CD4-positive, alpha-beta T cell treated with Interleukin-4 for 4 hours (primary cell): ENCODE data around the gene MT1X.
"Not testable (repeated sequence)": the region's sequence is repeated elsewhere in the genome, so short reads cannot be mapped to it uniquely, and the experiment has no call there.

Source experiments
- DNase-seq: peaks from one replicate; pipeline ENCODE4 v3.0.0-alpha.2; 2020

The MT1X gene

DNA sequence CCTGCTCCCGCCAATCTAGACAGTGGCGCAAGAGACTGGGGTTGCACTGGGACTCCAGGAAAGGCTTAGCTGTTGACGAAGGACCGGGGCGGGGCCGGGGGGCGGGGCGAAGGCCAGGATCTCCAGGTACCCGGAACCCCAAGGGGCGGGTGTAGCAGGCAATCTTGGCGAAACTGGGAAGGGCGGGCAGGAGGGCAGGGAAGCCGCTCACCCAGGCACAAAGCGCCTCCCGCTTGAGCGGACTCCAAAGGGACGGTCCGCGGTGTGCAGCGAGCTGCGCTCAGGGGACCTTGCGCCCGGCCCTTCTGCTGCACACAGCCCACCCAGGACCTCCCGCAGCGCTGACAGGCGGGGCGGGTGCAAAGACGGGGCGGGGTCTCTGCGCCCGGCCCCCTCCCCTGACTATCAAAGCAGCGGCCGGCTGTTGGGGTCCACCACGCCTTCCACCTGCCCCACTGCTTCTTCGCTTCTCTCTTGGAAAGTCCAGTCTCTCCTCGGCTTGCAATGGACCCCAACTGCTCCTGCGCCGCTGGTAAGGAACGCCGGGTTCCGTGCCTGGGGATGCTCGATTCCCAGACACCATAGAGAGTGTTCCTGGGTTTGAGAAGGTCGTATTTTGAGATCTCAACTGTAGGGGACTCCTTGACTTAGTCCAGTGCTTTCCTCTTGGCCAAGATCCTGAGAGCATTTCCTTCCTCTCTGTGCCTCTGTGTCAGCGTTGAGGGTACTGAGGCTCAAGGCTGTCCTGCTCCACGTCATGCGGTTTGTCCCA, 24.5 kb upstream of the MT1X start, which contains the start of gene MT1F:
TSS of gene MT1F (plus strand) at position 405 of the 772 bp plus-strand sequence. CDS start at position 505, 100 bp downstream.
- DNase-seq: peak; percentile 59

DNA sequence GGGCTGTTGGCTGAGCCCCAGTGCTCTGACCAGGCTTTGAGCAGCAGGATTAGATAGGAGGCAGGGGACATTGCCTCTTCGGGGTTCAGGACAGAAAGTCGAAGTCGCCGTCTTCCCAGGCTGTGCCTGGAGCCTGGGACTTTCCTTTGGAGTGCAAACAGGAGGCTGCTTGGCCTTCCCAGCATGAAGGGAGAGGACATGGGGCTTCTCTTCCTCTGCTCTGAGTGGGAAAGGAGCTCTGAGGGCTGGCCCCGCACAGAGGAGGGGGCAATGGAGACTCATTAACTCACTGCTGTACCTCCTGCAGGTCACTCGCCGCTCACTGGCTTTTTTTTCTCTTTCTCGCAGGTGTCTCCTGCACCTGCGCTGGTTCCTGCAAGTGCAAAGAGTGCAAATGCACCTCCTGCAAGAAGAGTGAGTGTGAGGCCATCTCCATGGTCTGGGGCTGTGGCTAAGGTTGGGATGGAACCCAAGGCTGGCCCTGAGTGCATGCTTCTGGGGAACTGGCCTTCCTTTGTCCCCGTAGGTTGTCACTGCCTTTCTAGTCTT, 23.9 kb upstream of the MT1X start:
- no peak for DNase-seq

DNA sequence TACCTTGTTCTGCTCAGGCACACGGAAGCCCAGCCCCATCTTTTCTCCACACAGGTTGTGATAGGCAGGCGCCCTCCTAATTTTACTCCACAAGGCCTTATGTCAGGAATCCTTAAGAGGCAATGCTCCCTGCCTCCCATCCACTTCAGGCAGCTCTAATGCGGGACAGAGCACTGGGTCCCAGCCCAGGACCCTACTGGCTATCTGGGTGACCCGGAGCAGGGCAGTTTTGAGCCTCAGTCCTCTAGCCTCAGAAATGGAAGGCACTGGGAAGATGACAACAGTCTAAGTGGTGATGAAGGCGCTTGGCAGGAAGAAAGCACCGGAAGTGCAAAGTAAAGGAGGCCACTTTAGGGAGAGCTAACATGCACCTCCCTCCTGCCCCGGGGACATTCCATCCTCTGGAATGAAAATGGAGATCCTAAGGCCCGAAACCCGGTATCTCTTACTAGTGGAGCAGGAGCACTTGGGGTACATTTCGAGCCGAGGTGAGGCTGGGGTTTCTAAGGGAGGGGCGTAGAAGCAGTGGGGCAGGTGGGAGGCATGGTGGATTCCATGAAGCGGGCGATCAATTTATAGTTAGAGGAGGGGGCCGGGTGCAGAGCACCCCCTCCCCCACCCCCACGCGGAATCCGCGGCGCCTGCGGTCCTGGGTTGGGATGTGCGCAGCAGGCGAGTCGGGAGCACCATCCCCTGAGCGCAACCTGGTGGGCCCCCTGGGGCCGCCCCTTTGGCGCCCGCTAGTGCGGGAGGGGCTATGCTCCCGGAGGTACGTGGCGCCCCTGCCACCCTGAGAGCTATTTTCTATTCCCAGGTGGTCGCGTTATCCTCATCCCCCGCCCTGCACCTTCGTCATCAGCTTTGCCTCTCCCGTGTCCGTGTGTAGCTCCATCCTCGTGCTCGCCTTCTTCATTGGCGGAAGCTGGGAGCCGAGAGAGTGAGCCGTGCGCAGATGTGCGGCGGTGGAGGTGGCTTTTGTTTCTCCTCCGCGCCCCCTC, 19.6 kb upstream of the MT1X start:
- DNase-seq: no peak

DNA sequence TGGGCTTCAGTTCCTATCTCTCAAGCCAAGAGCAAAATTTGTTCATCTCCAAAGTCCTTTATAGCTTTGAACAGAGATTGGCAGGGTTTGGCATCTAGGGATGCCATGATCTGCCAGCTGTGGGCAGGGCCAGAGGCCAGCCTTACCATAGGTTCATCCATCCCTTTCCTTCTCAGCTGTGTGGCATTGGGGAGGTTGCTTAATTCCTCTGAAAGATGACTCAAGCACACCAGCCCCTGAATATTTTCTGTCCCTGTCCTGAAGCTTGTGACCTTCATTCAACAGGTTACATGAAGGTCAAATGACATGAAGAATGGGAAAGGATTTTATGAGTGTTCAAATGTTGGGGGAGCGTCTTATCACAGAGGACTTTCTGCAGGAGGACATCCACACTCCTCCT, 17.8 kb upstream of the MT1X start:
- no peak for DNase-seq

- DNase-seq: not testable (repeated sequence)
These were observed 16.7 kb upstream of the MT1X start for GRCh38 chr16:56665286-56666261.

GRCh38 chr16:56667581-56668571, 14.4 kb upstream of the MT1X start, which contains the start of gene MT1G:
Gene MT1G (minus strand): TSS chr16:56668065. CDS start chr16:56667993, 72 bp downstream.
- DNase-seq: no peak

DNA sequence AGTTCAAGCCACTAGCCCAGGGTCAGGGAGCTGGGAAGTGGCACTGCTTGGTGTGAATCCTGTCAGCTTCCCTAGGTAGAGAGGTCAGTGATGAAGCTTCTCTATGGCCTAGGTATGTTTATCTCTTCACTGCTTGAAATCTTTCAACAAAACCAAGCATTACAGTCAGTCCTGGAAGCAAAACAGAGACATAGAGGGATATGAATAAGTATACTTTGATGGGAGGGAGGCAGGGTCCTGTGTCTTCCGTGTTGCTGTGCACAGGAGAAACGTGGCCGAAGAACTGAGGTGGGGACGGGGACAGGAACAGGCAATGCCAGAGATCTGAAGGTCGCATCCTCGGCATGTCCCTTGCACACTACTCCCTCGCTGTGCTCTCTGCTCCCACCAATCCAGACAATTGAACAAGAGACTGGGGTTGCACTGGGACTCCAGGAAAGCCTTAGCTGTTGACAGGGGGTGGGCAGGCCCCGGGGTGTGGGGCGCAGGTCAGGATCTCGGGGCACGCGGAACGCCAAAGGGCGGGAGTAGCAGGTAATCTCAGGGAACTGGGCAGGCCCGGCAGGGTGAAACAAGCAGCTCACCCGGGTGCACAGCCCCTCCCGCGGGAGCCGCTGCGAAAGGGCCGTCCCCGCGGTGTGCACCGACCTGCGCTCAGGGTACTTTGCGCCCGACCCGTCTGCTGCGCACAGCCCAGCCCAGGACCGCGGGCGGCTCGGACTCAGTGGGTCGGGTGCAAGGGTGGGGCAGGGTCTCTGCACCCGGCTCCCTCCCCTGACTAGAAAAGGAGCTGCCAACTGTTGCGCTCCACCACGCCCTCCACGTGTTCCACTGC, 13.0 kb upstream of the MT1X start, which contains the start of gene MT1H:
TSS of gene MT1H (plus strand) at position 810 of the 835 bp plus-strand sequence. CDS start 71 bp downstream, outside the sequence.
- no peak for DNase-seq

DNA sequence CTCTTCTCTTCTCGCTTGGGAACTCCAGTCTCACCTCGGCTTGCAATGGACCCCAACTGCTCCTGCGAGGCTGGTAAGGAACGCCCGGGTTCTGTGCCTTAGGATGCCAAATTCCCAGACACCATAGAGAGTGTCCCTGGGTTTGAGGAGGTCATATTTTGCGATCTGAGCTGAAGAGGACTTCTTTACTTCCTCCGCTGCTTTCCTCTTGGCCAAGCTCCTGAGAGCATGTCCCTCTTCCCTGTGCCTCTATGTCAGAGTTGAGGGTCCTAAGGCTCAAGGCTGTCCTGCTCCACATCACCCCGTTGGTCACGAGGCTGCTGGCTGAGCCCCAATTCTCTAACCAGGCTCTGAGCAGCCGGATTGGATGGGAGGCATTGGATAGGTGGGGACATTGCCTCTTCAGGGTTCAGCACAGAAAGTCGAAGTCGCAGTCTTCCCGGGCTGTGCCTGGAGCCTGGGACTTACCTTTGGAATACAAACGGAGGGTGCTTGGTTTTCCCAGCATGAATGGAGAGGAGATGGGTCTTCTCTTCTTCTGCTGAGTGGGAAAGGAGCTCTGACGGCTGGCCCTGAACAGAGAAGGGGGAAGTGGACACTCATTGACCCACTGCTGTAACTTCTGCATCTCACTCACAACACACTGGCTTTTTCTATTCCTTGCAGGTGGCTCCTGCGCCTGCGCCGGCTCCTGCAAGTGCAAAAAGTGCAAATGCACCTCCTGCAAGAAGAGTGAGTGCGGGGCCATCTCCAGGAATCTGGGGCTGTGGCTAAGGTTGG, 12.2 kb upstream of the MT1X start:
- no peak for DNase-seq

GRCh38 chr16:56670620-56670934, 11.7 kb upstream of the MT1X start:
- DNase-seq: no peak

DNA sequence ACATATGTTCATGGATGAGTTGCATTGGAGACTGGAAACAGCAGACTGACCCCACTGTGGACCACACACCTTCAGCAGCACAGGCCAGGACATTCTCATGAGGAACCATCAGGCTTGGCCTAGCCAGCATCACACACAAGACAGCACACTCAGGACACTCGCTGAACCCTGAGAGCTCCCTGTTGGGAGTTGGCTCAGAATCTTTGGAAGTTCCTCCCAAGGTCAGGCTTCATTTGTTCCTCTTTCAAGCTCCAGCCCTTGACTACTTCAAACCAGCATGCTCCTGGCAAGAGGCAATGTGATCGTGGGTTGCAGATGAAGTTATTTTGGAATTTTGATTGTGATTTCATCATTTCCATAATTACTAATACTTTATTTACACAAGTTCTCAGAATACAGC, 10.6 kb upstream of the MT1X start:
- DNase-seq: not testable (repeated sequence)

DNA sequence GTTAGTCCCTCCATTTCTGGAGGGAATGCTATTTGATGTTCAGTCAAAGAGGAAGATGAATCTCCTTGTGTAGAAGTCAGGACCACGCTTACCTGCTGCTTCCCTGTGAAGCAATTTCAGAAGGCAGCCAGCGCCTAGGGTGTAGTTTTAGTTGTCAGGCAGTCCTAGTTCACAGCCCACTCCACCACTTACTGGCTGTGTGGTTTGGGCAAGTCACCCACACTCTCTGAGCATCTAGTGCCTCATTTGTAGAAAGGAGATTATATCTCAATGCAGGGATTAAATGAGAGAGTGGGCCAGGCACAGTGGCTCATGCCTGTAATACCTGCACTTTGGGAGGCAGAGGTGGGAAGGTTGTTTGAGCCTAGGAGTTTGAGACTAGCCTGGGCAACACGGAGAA, 10.1 kb upstream of the MT1X start:
- DNase-seq: not testable (repeated sequence)

GRCh38 chr16:56672761-56673536, 9.3 kb upstream of the MT1X start:
- DNase-seq: no peak

DNA sequence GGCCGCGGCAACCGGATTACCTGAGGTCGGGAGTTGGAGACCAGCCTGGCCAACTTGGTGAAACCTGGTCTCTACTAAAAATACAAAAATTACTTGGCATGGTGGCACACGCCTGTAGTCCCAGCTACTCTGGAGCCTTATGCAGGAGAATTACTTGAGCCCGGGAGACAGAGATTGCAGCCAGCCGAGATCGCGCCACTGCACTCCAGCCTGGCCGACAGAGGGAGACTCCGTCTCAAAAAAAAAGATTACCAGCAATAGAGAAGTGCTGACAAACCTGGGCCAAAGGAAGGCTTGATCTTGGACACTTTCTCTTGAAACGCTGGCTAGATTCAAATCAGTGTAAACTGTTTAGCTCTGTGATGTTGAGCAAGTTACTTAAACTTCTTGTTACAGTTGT, 8.3 kb upstream of the MT1X start:
- DNase-seq: no peak

DNA sequence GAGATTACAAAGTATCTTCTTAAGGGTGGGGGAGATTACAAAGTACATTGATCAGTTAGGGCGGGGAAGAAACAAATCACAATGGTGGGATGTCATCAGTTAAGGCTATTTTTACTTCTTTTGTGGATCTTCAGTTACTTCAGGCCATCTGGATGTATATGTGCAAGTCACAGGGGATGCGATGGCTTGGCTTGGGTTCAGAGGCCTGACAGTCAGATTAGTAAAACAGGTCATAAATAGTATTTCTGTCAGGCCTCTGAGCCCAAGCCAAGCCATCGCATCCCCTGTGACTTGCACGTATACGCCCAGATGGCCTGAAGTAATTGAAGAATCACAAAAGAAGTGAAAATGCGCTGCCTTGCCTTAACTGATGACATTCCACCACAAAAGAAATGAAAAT, 7.7 kb upstream of the MT1X start:
- not testable (repeated sequence) for DNase-seq

DNA sequence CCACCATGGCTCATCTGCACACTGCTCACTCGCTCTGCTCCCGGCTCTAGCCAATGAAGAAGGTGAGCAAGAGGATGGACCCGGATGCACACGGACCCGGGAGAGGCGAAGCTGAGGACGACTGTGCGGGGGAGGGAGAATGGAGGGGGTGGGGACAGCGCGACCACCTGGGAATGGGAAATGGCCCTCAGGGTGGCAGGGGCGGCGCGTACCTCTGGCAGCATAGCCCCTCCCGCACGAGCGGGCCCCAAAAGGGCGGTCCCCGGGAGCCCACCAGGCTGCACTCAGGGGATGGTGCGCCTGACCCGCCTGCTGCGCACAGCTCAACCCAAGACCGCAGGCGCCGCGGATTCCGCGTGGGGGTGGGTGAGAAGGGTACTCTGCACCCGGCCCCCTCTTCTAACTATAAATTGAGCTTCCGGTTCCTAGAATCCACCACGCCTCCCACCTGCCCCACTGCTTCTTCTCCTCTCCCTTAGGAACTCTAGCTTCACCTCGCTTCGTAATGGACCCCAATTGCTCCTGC, 6.5 kb upstream of the MT1X start:
- DNase-seq: peak; percentile 13

- no peak for DNase-seq
These were observed 4.8 kb upstream of the MT1X start for GRCh38 chr16:56677474-56677873.

GRCh38 chr16:56679078-56679730, 3.1 kb upstream of the MT1X start:
- no peak for DNase-seq
